ENCODE results near the gene TENT5C. TPM values are rescaled to one million over a fixed set of nuclear protein-coding genes. Genes with fewer than 3 reads are reported as not detected.
A peak's percentile ranks its signal among the peaks of the same experiment; 100 is the strongest.

TENT5C gene
- total and polyA plus RNA-seq, 9 of the 15 experiments (the other 6 are each of a cell fraction or from before 2014, with no cell fraction given) = 1.8 to 7.7 (median 4.0) TPM

- TF ChIP-seq, protein P1, sequence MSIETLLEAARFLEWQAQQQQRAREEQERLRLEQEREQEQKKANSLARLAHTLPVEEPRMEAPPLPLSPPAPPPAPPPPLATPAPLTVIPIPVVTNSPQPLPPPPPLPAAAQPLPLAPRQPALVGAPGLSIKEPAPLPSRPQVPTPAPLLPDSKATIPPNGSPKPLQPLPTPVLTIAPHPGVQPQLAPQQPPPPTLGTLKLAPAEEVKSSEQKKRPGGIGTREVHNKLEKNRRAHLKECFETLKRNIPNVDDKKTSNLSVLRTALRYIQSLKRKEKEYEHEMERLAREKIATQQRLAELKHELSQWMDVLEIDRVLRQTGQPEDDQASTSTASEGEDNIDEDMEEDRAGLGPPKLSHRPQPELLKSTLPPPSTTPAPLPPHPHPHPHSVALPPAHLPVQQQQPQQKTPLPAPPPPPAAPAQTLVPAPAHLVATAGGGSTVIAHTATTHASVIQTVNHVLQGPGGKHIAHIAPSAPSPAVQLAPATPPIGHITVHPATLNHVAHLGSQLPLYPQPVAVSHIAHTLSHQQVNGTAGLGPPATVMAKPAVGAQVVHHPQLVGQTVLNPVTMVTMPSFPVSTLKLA (conservative IDR thresholded peaks at IDR 0.05) = no peak
- TF ChIP-seq NR4A1 (CRISPR knock-in tag; IDR thresholded peaks at IDR 0.05) (no peak), NR4A1 (tag; IDR thresholded peaks at IDR 0.05) (no peak), MED1 (CRISPR knock-in tag; IDR thresholded peaks at IDR 0.05; ENCODE audit: borderline replicate concordance) (no peak), RBBP5 (IDR thresholded peaks at IDR 0.05; ENCODE audit: borderline replicate concordance, insufficient read depth, low read length, poor library complexity, severe bottlenecking) (no peak)
- TF ChIP-seq, protein P2, sequence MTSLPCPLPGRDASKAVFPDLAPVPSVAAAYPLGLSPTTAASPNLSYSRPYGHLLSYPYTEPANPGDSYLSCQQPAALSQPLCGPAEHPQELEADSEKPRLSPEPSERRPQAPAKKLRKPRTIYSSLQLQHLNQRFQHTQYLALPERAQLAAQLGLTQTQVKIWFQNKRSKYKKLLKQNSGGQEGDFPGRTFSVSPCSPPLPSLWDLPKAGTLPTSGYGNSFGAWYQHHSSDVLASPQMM (CRISPR knock-in tag; IDR thresholded peaks at IDR 0.05) = no peak
Observed at GRCh38 chr1:117663156-117663902, 57.5 kb downstream of the TENT5C start (continued).

- H3K4me2 ChIP-seq (ENCODE audit: insufficient read depth, low read length) = peak overlapping the region; percentile 11; the same call in 1 of the 2 replicates
- no TSS peak for BruUV-seq (replicated peaks)
- no peaks in the 10 kb centered on the region for H3K9me3 ChIP-seq (replicated peaks; ENCODE audit: control insufficient read depth, insufficient read depth, low read depth, low read length)
- no peak overlapping the region for H3K27ac ChIP-seq (ENCODE audit: extremely low read depth, low read depth, low read length)
- H3K79me2 ChIP-seq (ENCODE audit: control insufficient read depth, insufficient read depth, low read length) = no peaks in the 10 kb centered on the region
- ATAC-seq (peak; percentile 9; the same call in 2 of the 3 replicates), DNase-seq (ENCODE audit: extremely low read depth in 1 of 4, low spot score in 3 of 4) (peak; percentile 43 to 73 (median 56)), FAIRE-seq (peak; percentile 75)
- no peaks in the 10 kb centered on the region for H3K27me3 ChIP-seq (ENCODE audit: control insufficient read depth in 2 of 2, insufficient read depth in 2 of 2, low read length in 2 of 2)
- H3K4me1 ChIP-seq (replicated peaks in 1 of 2; ENCODE audit: control insufficient read depth in 2 of 2, insufficient read depth in 2 of 2, low read length in 2 of 2) = peaks cover 18 to 42% of the 10 kb centered on the region in 2 experiments
- no peaks in the 10 kb centered on the region for H3K36me3 ChIP-seq (ENCODE audit: control insufficient read depth, insufficient read depth, low read length)
- ChIA-PET POLR2A (interaction anchor here (1.0 to 3.7 kb wide), 4 partner anchors 9 to 58 kb away, joined by 3 to 22 read pairs (median 4); partner anchors contain the start of gene TENT5C), CTCF (ENCODE audit: low intra/inter-chr PET ratio) (no interaction called here)
- H4K20me1 ChIP-seq (replicated peaks; ENCODE audit: control insufficient read depth, insufficient read depth, low read length) = no peaks in the 10 kb centered on the region
- in situ Hi-C loops (cut with MboI) (no loop called here), intact Hi-C loops (cut with micrococcal nuclease) (no loop called here)
- H3K4me3 ChIP-seq = no peak overlapping the region
- peak overlapping the region; percentile 69 for H2AFZ ChIP-seq (ENCODE audit: low read depth, low read length)
- H3K9ac ChIP-seq (ENCODE audit: insufficient read depth in 1 of 2, low read depth in 2 of 2, low read length in 2 of 2) = no peak overlapping the region
- H3K9me1 ChIP-seq (ENCODE audit: control insufficient read depth, insufficient read depth, low read length) = no peaks in the 10 kb centered on the region
- WGBS (ENCODE audit: insufficient coverage, low coverage, missing lambda C conversion rate) = 14% methylated on average over 6 of the region's 6 CpGs
- peak; percentile 68 for TF ChIP-seq FOSL1 (tag; conservative IDR thresholded peaks at IDR 0.05)
- no peak for TF ChIP-seq VEZF1 (CRISPR knock-in tag; IDR thresholded peaks at IDR 0.05)
- TF ChIP-seq SPI1 (IDR thresholded peaks at IDR 0.05; ENCODE audit: borderline replicate concordance, low read depth, low read length) = peak; percentile 84
- TF ChIP-seq SMARCC2 (IDR thresholded peaks at IDR 0.05; ENCODE audit: low read depth) = 0 out of 2 replicates have a peak, but pooled peaks have one; percentile 27
- peak; percentile 43; the same call in 1 of the 2 replicates for TF ChIP-seq ATF7 (IDR thresholded peaks at IDR 0.05)
- peak; percentile 78 for TF ChIP-seq CTBP1 (IDR thresholded peaks at IDR 0.05; ENCODE audit: borderline replicate concordance)
- TF ChIP-seq CBFA2T3 (IDR thresholded peaks at IDR 0.05) = peak; percentile 33; the same call in 1 of the 2 replicates
- TF ChIP-seq MBD1 (CRISPR knock-in tag; IDR thresholded peaks at IDR 0.05) = no peak
Observed at GRCh38 chr1:117664314-117664713, 58.5 kb downstream of the TENT5C start.

Data from K562 (cell line).